HG02840 (cell line): Measurements from ENCODE around the gene CNOT4.
"Not testable (repeated sequence)": the region's sequence is repeated elsewhere in the genome, so short reads cannot be mapped to it uniquely, and the experiment has no call there.

Experiments used
- ATAC-seq: cut with Tn5 transposase; IDR thresholded peaks from one replicate; pipeline ENCODE4 v1.9.1; 2021; ENCODE audit warnings: mild to moderate bottlenecking, moderate library complexity, moderate number of reproducible peaks; ENCODE audit not compliant: unreplicated experiment, low FRiP score

CNOT4 gene

GRCh38 chr7:135517060-135517459 lies 7.2 kb upstream of the CNOT4 start:
- no peak for ATAC-seq

- no peak for ATAC-seq
These were observed 5.0 kb upstream of the CNOT4 start for GRCh38 chr7:135514856-135515255.

- no peak for ATAC-seq
These were observed 2.4 kb upstream of the CNOT4 start for GRCh38 chr7:135512135-135512887.

GRCh38 chr7:135510592-135511183 lies 786 bp upstream of the CNOT4 start:
- no peak for ATAC-seq

DNA sequence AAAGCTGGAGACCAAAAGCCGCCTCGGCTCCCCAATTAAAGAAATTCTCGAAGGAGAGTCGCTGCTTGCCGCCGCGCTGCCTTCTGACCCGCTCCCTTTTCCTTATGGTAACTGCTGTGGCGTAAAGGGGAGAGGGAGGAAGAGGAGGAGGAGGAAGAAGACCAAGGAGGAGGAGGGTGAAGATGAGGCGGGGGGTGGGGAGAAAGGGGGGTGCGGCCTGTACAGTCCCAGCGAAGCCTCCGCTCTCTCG lies 388 bp downstream of the CNOT4 start:
- ATAC-seq = no peak

DNA sequence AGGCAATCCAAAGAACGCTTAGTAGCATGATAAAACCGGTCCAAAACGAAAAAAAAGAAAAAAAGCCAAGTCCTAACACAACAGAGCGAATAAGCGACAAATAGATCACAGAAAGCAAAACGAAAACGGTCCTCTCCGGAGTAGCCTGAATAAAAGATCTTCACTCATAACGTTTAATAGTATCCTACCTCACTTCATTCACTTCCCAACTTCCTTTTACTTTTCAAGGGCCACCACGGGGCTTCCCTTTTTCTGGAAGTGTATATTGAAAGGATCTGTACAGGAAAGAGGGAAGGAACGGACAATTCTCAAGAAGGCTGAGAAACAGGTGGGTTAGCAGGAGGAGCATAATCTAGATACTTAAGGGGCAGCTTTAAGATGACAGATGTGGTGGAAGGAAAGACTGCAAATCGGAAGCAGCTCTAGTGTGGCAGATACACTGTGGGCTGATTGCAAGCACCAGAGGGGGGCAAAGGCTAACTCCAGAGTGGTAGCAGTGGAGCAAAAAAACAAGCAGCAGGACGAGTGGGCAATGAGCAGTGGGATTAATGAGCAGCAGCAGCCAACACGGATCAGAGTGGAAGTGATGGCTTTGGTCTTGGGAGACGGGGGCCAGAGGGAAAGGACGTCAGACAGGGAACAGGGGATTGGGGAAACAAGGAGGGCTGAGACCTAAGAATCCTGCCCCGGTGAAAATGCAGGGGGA lies 866 bp downstream of the CNOT4 start:
- ATAC-seq = no peak

- ATAC-seq = no peak
These were observed 8.5 kb downstream of the CNOT4 start for GRCh38 chr7:135501402-135501801.

DNA sequence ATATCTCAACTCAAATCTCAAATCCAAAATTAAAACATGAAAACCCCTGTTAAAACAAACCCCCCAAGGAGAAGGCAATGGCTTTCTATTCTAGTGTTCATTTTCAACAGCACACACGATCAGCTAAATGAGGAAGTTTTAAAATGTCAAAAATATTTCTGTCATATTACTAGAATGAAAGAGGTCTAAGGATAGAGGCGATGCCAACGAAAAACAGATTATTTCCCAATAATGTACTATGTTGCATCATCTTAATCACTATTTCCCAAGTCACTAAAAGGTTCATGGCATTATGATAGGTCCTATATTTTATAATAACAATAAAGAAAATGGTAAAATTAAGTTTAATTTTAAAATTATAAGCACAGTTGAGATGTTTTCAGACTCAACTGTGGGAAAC lies 10.1 kb downstream of the CNOT4 start:
- no peak for ATAC-seq

DNA sequence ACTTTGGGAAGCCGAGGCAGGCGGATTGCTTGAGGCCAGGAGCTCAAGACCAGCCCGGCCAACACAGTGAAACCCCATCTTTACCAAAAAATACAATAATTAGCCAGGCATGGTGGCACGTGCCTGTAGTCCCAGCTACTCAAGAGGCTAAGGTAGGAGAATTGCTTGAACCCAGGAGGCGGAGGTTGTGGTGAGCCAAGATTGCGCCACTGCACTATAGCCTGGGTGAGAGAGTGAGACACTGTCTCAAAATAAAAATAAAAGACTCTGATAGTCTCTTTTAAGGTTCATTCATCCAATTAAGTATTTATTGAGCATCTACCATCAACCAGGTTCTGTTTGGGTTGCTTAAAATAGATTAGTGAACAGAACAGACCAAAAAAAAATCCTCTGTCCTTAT lies 12.7 kb downstream of the CNOT4 start:
- ATAC-seq = not testable (repeated sequence)

GRCh38 chr7:135493362-135493761 lies 16.5 kb downstream of the CNOT4 start:
- no peak for ATAC-seq

GRCh38 chr7:135492151-135492550 lies 17.8 kb downstream of the CNOT4 start:
- no peak for ATAC-seq

DNA sequence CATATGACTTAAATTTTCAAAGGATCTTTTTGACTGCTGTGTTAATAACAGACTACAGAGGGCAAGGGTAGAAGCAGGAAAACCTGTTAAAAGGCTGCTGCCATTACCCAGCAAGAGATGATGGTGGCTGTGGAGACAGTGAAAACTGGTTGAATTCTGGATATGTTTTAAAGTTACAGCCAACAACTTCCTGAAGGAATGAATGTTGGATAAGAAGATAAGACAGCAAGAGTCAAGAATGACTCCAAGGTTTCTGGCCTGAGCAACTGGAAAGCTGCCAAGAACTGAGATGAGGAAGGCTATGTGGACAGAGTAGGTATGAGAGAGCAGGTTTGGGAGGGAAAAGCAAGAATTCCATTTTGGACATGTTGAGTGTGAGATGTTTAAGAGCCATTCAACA lies 19.1 kb downstream of the CNOT4 start:
- ATAC-seq = no peak

DNA sequence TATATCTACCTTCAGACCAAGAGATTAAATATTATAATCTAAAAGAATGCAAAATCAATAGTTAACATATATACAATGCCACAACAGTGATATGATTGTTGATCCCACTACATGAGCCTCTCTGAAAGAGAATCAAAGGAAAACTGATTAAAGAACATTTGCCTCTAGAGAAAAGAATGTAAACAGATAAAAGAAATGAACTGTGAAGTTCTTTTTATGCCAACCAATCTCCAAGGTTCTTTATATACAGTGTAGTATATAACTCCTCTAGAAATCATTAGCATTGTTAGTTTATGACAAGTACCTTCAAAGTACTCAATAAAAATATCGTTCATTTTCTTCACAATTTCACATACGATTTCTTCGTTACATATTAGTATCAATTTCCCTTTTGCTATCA lies 20.1 kb downstream of the CNOT4 start:
- ATAC-seq = no peak

GRCh38 chr7:135486261-135486920 lies 23.5 kb downstream of the CNOT4 start:
- ATAC-seq = no peak

GRCh38 chr7:135481598-135481979 lies 28.3 kb downstream of the CNOT4 start:
- ATAC-seq = no peak

DNA sequence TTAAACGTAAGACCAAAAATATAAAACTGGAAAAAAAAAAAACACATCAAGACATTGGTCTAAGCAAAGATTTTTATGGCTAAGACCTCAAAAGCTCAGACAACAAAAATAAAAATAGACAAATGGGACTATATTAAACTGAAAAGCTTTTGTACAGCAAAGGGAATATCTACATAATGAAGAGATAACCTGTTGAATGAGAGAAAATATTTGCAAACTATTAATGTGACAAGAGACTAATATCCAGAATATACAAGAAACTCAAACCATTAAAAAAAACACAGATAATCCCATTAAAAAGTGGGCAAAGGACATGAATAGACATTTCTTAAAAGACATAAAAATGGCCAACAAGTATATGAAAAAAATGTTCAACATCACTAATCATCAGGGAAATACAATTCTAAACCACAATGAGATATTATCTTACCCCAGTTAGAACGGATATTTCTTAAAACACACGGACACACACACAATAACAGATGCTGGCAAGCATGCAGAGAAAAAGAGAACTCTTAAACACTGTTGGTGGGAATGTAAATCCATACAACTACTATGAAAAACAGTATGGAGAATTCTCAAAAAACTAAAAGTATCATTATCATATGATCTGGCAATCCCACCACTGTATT lies 28.8 kb downstream of the CNOT4 start:
- ATAC-seq = no peak

GRCh38 chr7:135475521-135475920 lies 34.4 kb downstream of the CNOT4 start:
- ATAC-seq = no peak

GRCh38 chr7:135469705-135470104 lies 40.2 kb downstream of the CNOT4 start:
- ATAC-seq = not testable (repeated sequence)

DNA sequence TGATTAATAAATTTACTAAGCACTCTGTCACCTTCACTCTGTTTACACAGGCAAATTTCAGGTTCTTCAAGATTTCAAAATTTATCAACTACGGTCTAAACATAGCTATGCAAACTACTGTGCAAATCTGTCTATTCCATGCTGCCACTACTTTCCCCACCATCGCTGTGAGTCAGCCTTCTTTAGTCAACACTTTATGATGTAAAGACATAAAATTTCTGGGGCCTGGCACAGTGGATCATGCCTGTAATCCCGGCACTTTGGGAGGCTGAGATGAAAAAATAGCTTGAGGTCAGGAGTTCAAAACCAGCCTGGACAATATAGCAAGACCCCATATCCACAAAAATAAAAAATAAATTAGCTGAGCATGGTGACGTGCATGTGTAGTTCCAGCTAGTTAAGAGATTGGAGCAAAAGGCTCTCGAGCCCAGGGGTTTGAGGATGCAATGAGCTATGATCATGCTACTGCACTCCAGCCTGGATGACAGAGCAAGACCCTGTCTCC lies 42.6 kb downstream of the CNOT4 start:
- ATAC-seq = peak; percentile 62

- ATAC-seq = peak; percentile 31
These were observed 43.3 kb downstream of the CNOT4 start for GRCh38 chr7:135466442-135467206.
